GM12892 (cell line): ENCODE data around the gene SCAMP3. TPM values are rescaled to one million over a fixed set of nuclear protein-coding genes. Genes with fewer than 3 reads are reported as not detected.

Experiments
- DNase-seq: peaks from one replicate; pipeline ENCODE4 v3.0.0; 2011; ENCODE audit not compliant: insufficient read length
- FAIRE-seq: peaks from 2 replicates; lab custom pipeline; 2011; peaks lifted over from hg19 to GRCh38; lab: Jason Lieb, UNC
- POLR2A ChIP-seq: IDR thresholded peaks from 2 replicates; pipeline ENCODE4 v1.6.1; 2011; ENCODE audit warnings: low read depth, low read length, control low read depth
- POLR2AphosphoS5 ChIP-seq: IDR thresholded peaks from 2 replicates; pipeline ENCODE4 v1.6.1; 2011; ENCODE audit warnings: low read depth, low read length, control low read depth
- TAF1 ChIP-seq: IDR thresholded peaks from 2 replicates; pipeline ENCODE4 v1.6.1; 2011; ENCODE audit warnings: low read depth, mild to moderate bottlenecking, control low read depth, low read length, borderline replicate concordance
- polyA plus RNA-seq: library from polyadenylated mRNA; unstranded; fragments of >200 nt; gene quantifications from one replicate; pipeline ENCODE4 v1.2.1, GENCODE V29; 2012; ENCODE audit warnings: missing spikeins, inconsistent platforms; ENCODE audit not compliant: missing spikeins

Gene SCAMP3
- polyA plus RNA-seq: 32.2 TPM

GRCh38 chr1:155261852-155262673 lies at the start of gene SCAMP3:
TSS of gene SCAMP3 (minus strand) at chr1:155262360. CDS start at chr1:155262151, 209 bp downstream.
- DNase-seq (peak; percentile 98), FAIRE-seq (peak; percentile 98)
- TF ChIP-seq POLR2A (peak; percentile 92), TAF1 (peak; percentile 56; the same call in 1 of the 2 replicates), POLR2AphosphoS5 (peak; percentile 85)

GRCh38 chr1:155309423-155310021 lies 47.4 kb upstream of the SCAMP3 start:
- FAIRE-seq (no peak), DNase-seq (no peak)
- TF ChIP-seq POLR2AphosphoS5 (no peak; the same call in 1 of the 2 replicates), POLR2A (no peak; the same call in 1 of the 2 replicates), TAF1 (no peak)

GRCh38 chr1:155308493-155309422 lies 46.6 kb upstream of the SCAMP3 start, which contains the start of gene FDPS:
TSS of gene FDPS (plus strand) at chr1:155308866. CDS start at chr1:155309790, 924 bp downstream.
- DNase-seq (peak; percentile 96), FAIRE-seq (peak; percentile 97)
- peak; percentile 48; the same call in 1 of the 2 replicates for TF ChIP-seq TAF1
- peak; percentile 55 for TF ChIP-seq POLR2A
- peak; percentile 4; the same call in 1 of the 2 replicates for TF ChIP-seq POLR2AphosphoS5

GRCh38 chr1:155307247-155307740 lies 45.1 kb upstream of the SCAMP3 start:
- TF ChIP-seq TAF1: no peak
- TF ChIP-seq POLR2AphosphoS5: no peak
- no peak for TF ChIP-seq POLR2A
- no peak for FAIRE-seq
- DNase-seq: no peak

- FAIRE-seq (no peak), DNase-seq (no peak)
- TF ChIP-seq POLR2A (no peak), TAF1 (no peak), POLR2AphosphoS5 (no peak)
Measured at GRCh38 chr1:155305881-155306391, 43.8 kb upstream of the SCAMP3 start.

GRCh38 chr1:155304558-155305063 lies 42.5 kb upstream of the SCAMP3 start:
- DNase-seq: no peak
- FAIRE-seq: no peak
- TF ChIP-seq TAF1 (no peak), POLR2AphosphoS5 (no peak), POLR2A (no peak)

- no peak for FAIRE-seq
- DNase-seq: no peak
- no peak for TF ChIP-seq POLR2AphosphoS5
Measured at GRCh38 chr1:155301342-155301841, 39.2 kb upstream of the SCAMP3 start, which contains the start of gene PKLR. TSS of gene PKLR (minus strand) at chr1:155301438. CDS start at chr1:155301395, 43 bp downstream.

GRCh38 chr1:155300553-155301329 lies 38.6 kb upstream of the SCAMP3 start:
- DNase-seq: no peak
- no peak for TF ChIP-seq POLR2A
- no peak for TF ChIP-seq TAF1
- TF ChIP-seq POLR2AphosphoS5: no peak
- no peak for FAIRE-seq

GRCh38 chr1:155300024-155300423 lies 37.9 kb upstream of the SCAMP3 start:
- TF ChIP-seq POLR2A (no peak), TAF1 (no peak), POLR2AphosphoS5 (no peak)
- FAIRE-seq (no peak), DNase-seq (no peak)

GRCh38 chr1:155297384-155297783 lies 35.2 kb upstream of the SCAMP3 start:
- TF ChIP-seq POLR2AphosphoS5 (no peak), POLR2A (no peak), TAF1 (no peak)
- FAIRE-seq: no peak

GRCh38 chr1:155296661-155297060 lies 34.5 kb upstream of the SCAMP3 start:
- FAIRE-seq: no peak

More at GRCh38 chr1:155297384-155297783, 35.2 kb upstream of the SCAMP3 start:
- no peak for DNase-seq

More at GRCh38 chr1:155296661-155297060, 34.5 kb upstream of the SCAMP3 start:
- DNase-seq: no peak
- TF ChIP-seq POLR2AphosphoS5 (no peak), TAF1 (no peak), POLR2A (no peak)
